Motor neuron (in vitro differentiated cells): Measurements from ENCODE around the gene NAT9. TPM values are rescaled to one million over a fixed set of nuclear protein-coding genes. Genes with fewer than 3 reads are reported as not detected.

Experiments
- ATAC-seq, 8 experiments: fragments of 200-7000 bp; cut with Tn5 transposase; replicated peaks in 6 of 8; 2 replicates each; pipeline ENCODE4 v1.8.0; 2021; ENCODE audit warnings: mild to moderate bottlenecking in 8 of 8, moderate library complexity in 8 of 8
- H3K27ac ChIP-seq, 2 donors: fragments of 250-450 bp; sonication (Bioruptor Pico); 2 replicates each; pipeline ENCODE4 v1.9.0; 2021; ENCODE audit warnings: antibody characterized with exemption in 2 of 2, mild to moderate bottlenecking in 2 of 2, moderate library complexity in 1 of 2
- H3K4me1 ChIP-seq, 2 donors: fragments of 250-450 bp; sonication (Bioruptor Pico); replicated peaks in 1 of 2; 2 replicates each; pipeline ENCODE4 v1.6.1; 2021; ENCODE audit warnings: antibody characterized with exemption in 2 of 2, mild to moderate bottlenecking in 2 of 2, moderate library complexity in 1 of 2
- H3K4me3 ChIP-seq, 5 donors: fragments of 250-450 bp; sonication (Bioruptor Pico); 2 replicates each; pipeline ENCODE4 v1.9.0; 2021; ENCODE audit warnings: antibody characterized with exemption in 5 of 5, mild to moderate bottlenecking in 5 of 5, moderate library complexity in 4 of 5
- WGBS, 10 experiments: fragments of 450-650 bp; shearing (Covaris generic); methylation state at CpG; one replicate each; pipeline ENCODE4 v1.0.0; 2022; 5-methylcytosine and 5-hydroxymethylcytosine counted together
- in situ Hi-C, 9 experiments: fragments of 400-800 bp; cut with MboI; loops; one replicate each; pipeline ENCODE4 v1.15.0; 2021; ENCODE audit warnings: low sequenced_read_pairs in 9 of 9, low pct_unique_long_range_greater_than_20kb in 2 of 9; ENCODE audit not compliant: unreplicated experiment in 9 of 9
- total RNA-seq, 8 experiments: library from RNA; unstranded; fragments of 300-600 nt; gene quantifications; 2 replicates each; pipeline versions ENCODE4 v1.2.3 to v1.2.4, GENCODE V29; 2022

Gene NAT9
- total RNA-seq, 8 experiments from 2014 or later = 41.6 to 97.1 (median 46.2) TPM

DNA sequence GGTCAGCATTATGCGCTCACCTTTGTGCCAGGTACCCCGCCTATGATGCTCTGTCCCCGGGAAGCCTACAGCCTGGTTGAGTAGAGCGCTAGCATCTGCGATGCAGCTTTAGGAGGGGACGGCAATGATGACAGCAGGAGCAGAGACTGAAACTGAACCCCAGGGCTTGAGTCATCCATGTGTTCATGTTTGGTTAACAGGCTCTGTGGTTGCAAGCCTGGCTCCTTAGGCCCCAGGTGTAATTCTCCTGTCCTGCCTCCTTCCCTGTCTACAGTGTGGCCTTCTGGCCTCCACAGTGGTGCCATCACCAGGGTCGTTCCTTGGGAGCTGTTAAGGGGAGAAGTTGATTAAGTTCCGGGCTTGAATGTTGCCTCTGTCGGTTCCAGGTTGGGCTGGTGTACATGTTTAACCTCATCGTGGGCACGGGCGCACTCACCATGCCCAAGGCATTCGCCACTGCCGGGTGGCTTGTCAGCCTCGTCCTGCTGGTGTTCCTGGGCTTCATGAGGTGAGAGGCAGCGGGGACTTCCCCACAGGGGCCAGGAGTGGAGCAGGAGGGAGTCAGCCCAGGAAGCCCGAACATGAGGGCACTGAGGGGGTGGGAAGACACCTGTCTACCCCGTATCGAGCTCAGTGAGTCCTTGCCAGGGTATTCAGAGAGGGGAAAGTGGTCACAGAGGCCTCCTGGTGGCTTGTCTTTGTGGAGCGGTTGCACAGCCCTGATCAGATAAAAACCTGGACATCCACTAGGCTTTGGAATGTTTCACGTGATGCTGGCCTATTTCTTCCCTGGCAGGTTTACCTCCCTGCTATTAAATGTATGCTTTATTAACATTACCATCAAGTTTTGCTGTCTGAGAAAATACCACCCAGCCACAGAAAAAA, 9.2 kb upstream of the NAT9 start:
- no peak for ATAC-seq
- peaks cover 5 to 10% of the 10 kb centered on the region in 2 donors for H3K4me1 ChIP-seq
- in situ Hi-C loops = no loop called here
- 81 to 100% (median 93%) methylated on average over 2 to 18 of the region's 21 CpGs; no CpG with 5 or more reads in 1 of the 10 experiments for WGBS, 10 experiments
- H3K4me3 ChIP-seq = no peak overlapping the region
- H3K27ac ChIP-seq = no peak overlapping the region

DNA sequence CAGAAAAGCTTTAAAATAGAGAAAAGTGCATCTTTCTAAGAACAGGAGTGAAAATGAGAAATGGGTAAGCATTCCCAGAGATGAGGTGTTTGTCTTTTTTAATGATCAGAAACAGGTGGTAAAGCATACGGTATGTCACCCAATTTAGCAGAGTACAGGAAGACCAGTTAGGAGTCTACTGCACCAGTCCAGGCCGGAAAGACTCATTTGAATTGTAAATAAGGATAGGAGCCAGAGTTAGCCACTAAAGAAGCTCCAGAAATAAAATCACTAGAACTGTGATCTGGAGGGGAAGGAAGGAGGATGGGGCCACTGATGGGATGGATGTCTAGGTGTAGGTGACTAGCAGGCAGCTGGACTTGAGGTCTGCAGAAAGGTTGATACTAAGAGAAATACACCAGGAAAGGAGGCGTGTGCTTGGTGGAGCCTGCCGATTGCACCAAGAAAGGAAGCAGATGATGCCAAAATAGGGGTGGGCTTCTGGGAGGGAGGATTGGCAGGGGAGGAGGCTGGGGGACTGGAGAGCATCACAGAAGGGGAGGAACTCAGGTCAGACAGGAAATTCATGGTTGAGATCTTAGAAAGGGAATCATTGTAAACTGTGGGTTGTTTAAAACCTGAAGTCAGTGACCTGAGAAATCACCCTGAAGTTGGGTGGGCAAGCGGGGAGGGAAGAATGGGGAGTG, 8.1 kb upstream of the NAT9 start:
- ATAC-seq = peak in 4 of 8 experiments; percentile 51 to 62 (median 52)
- WGBS, 10 experiments = 46 to 92% (median 66%) methylated on average over 1 to 4 of the region's 5 CpGs
- in situ Hi-C loops = no loop called here
- peaks cover 5 to 10% of the 10 kb centered on the region in 2 donors for H3K4me1 ChIP-seq
- H3K4me3 ChIP-seq = no peak overlapping the region
- no peak overlapping the region for H3K27ac ChIP-seq

DNA sequence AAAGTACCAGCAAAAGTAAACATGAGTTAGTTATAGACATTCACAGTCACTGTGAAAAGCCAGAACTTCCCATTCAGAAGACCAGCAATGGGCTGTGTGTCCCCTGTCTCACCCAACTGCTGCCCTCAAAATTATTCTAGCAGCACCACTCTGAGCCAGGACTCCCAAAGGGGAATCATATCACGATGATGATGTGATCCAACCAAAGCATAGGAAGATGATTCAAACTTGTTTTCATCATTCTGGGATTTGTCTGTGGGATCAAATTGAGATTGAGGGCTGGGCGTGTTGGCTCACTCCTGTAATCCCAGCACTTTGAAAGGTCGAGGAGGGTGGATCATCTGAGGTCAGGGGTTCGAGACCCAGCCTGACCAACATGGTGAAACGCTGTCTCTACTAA, 6.4 kb upstream of the NAT9 start:
- in situ Hi-C loops = no loop called here
- H3K4me3 ChIP-seq = no peak overlapping the region
- 90 to 98% (median 94%) methylated on average over 2 to 5 of the region's 5 CpGs; no CpG with 5 or more reads in 5 of the 10 experiments for WGBS, 10 experiments
- H3K4me1 ChIP-seq = peaks cover 6 to 10% of the 10 kb centered on the region in 2 donors
- no peak overlapping the region for H3K27ac ChIP-seq
- ATAC-seq = no peak

DNA sequence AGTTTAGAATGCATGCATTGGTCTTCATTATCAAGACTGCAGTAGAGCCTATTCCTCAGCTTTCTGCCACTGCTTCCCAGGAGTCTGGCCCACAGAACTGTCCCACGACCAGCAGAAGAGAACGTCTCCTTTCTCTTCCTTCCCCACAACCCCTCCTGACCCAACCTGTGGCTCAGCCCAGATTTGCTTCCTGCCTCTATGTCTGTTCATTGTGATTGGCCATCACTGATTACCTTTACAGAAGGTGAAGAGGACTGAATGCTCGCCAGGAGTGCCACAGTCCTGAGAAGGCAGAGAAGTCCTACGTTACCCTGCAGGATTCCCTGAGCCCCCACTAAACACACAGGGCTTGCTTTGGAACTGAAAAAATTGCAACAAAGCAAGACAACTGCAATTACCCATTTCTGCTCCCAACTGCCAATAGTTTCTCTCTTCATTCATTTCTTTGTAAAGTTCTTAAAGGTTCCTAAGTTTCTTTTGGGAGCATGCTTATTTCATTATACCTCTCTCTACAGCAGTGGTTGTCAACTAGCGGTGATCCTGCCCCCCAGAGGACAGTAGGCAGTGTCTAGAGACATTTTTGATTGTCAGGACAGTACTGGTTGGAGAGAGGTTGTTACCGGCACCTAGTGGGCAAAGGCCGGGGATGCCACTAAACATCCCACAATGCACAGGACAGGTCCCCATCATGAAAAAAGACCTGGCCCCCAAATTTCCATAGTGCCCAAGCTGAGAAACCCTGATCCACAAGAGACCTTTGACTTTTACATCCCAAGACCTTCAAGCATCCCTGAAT, 4.5 kb upstream of the NAT9 start:
- in situ Hi-C loops = no loop called here
- WGBS, 10 experiments = 39 to 95% (median 74%) methylated on average over 1 to 6 of the region's 7 CpGs; no CpG with 5 or more reads in 1 of the 10 experiments
- peak in 2 of 8 experiments; percentile 2 to 5 for ATAC-seq
- Histone ChIP-seq H3K4me1 (peaks cover 13 to 17% of the 10 kb centered on the region in 2 donors), H3K27ac (no peak overlapping the region), H3K4me3 (no peak overlapping the region)

DNA sequence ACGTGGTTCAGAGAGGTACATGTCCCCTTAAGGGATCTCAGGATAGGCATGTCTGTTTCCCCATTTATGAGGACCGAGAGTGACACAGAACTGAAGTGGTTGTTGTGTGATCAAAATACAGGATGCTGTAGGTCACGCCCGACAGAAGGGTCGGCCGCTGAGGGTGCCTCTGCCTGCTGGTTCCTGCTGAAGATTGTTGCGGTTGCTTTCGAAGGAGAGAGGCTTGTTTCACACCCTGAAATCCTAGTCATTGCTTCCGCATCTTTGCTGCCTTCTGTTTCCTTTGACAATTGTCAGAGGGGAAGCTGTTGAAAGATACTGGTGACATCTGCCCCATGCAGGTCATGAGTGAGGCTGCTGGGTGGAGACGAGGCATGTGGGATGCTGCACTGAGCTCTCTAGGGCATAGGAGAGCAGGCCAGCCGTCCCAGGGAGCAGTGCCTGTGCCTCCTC, 3.8 kb upstream of the NAT9 start:
- 17 to 96% (median 74%) methylated on average over 1 to 6 of the region's 11 CpGs; no CpG with 5 or more reads in 2 of the 10 experiments for WGBS, 10 experiments
- H3K4me3 ChIP-seq = no peak overlapping the region
- no peak for ATAC-seq
- no peak overlapping the region for H3K27ac ChIP-seq
- peaks cover 19 to 22% of the 10 kb centered on the region in 2 donors for H3K4me1 ChIP-seq
- in situ Hi-C loops = no loop called here

DNA sequence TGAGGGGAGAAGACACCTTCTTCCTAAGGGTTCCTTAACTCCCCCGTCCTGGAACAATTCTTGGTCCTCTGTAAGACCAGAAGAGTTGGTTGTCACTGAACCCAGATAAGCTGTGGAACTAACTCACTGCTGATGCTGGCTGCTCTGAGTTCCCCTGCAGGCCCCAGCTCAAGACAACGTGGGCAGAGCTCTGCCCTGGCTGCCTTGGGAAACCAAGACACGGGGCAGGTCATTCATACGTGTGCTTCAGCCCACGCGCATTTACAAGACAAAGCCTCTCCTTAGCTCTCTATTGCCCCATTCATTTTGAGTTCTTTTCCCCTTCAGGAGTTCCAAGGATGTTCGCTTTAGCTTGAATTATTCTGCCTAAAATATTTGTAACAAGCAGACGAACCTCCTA, 3.4 kb upstream of the NAT9 start:
- Histone ChIP-seq H3K4me1 (peaks cover 21 to 23% of the 10 kb centered on the region in 2 donors), H3K4me3 (no peak overlapping the region), H3K27ac (no peak overlapping the region)
- WGBS, 10 experiments = 14 to 100% (median 77%) methylated on average over 1 to 7 of the region's 8 CpGs; no CpG with 5 or more reads in 1 of the 10 experiments
- no peak for ATAC-seq
- in situ Hi-C loops = no loop called here

DNA sequence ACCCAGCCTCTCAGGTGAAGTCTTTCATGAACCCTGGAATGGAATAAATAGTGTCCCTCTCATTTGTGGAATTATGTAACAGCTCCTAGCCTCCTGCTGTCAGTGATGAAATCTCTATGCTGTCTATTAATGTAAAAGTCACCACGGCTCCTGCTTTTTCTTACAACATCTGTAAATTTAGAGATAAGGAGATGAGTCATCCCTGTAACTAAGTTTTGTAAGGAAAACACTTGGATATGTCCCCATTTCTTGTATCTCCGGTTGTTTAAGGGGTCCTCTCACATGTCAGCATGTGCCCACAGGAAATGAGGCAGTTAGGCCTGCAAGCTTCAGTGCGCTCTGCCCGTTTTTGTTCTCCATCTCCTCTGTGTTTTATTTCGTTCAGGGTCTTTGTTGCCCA, 2.8 kb upstream of the NAT9 start:
- 17 to 78% (median 56%) methylated on average over 1 to 5 of the region's 5 CpGs; no CpG with 5 or more reads in 3 of the 10 experiments for WGBS, 10 experiments
- in situ Hi-C loops = no loop called here

DNA sequence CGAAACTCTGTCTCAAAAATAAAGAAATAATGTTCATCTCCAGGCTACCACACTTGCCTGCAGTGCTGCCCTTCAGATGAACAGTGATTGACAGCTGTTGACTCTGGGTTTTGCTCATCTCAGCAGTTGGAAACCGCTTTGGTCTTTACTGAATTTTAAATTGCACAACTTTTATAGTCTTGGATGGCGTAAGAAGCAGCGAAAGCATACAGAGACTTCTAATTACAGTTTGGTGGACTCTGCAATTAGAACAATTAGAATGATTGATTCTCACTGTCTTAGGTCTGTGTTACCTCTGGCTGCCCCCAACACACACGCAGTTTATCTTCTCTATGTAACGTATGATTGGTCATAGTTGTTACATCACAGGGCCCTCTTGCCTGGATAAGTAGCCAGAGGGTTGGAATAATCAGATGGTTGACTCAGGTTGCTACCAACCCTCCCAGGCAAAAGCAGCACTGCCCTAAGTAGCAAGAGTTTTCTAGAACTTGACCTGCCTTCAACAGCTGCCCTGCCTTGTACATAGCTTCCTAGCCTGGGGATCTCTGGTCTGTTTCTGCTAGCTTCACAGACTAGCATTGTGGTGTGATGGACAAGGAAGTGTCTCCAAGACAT, 1.9 kb upstream of the NAT9 start:
- 62 to 100% (median 95%) methylated on average over 1 to 6 of the region's 6 CpGs; no CpG with 5 or more reads in 1 of the 10 experiments for WGBS, 10 experiments
- Histone ChIP-seq H3K27ac (no peak overlapping the region), H3K4me3 (no peak overlapping the region), H3K4me1 (peaks cover 15 to 17% of the 10 kb centered on the region in 2 donors)
- ATAC-seq = no peak
- in situ Hi-C loops = no loop called here

More for the DNA sequence above, 2.8 kb upstream of the NAT9 start:
- H3K4me1 ChIP-seq = peaks cover 17% of the 10 kb centered on the region in 2 donors
- no peak overlapping the region for H3K27ac ChIP-seq
- no peak overlapping the region for H3K4me3 ChIP-seq
- no peak for ATAC-seq

DNA sequence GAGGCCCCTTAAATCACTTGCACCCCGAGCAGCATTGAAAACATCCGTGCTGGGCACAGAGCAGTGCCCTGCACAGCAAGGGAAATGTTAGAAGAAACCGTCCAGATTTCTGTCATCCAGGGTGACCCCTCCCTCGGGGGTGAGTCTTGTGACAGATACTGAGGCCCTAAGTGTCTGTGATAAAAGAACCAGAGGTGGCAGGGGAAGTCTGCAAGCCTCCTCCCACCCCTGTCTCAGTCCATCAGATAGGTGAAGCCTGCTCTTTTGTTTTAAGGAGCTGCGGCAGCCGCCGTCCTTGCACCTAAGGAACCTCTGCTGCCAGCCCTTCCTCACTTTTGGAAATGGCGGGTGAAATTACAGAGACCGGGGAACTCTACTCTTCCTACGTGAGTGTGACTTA, 845 bp upstream of the NAT9 start:
- Histone ChIP-seq H3K4me1 (peaks cover 15 to 17% of the 10 kb centered on the region in 2 donors), H3K4me3 (peak overlapping the region; percentile 64 to 87 (median 80)), H3K27ac (peak overlapping the region in 1 of 2 donors; percentile 72)
- in situ Hi-C loops = no loop called here
- peak in 1 of 8 experiments; percentile 4 for ATAC-seq
- WGBS, 10 experiments = 0 to 51% (median 37%) methylated on average over 2 to 6 of the region's 10 CpGs; no CpG with 5 or more reads in 2 of the 10 experiments

DNA sequence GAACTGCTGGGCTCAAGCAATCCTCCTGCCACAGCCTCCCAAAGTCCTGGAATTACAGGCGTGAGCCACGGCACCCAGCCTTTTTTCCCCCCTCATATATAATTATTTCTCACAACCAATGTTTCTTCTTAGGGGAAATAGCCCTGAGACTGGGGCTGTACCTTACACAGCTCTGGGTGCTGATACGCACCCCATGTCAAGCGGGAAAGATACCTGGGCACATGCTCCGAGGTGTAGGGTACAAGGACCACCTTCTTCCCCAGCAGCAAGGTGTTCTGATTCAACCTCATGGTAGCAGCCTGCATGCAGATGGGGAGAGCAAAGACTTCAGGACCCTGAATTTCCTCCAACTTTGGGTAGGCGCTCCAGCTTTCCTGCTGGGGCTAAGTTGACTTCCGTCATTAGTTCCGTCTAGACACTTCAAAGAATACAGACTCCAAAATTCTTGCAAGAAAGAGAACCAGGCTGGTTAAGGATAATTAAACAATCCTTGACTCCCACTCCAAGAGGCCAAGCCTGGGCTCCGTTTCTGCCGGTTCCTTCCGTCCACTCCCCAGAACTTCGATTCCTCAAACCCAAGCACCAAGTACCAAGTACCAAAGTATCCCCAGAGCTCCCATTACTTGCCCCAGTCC, 619 bp downstream of the NAT9 start:
- Histone ChIP-seq H3K4me3 (peak overlapping the region; percentile 64 to 87 (median 80)), H3K27ac (peak overlapping the region; percentile 80 to 86), H3K4me1 (peaks cover 15 to 17% of the 10 kb centered on the region in 2 donors)
- ATAC-seq = peak in 2 of 8 experiments; percentile 9 to 13
- in situ Hi-C loops = no loop called here
- 0 to 80% (median 28%) methylated on average over 1 to 10 of the region's 12 CpGs; no CpG with 5 or more reads in 4 of the 10 experiments for WGBS, 10 experiments

DNA sequence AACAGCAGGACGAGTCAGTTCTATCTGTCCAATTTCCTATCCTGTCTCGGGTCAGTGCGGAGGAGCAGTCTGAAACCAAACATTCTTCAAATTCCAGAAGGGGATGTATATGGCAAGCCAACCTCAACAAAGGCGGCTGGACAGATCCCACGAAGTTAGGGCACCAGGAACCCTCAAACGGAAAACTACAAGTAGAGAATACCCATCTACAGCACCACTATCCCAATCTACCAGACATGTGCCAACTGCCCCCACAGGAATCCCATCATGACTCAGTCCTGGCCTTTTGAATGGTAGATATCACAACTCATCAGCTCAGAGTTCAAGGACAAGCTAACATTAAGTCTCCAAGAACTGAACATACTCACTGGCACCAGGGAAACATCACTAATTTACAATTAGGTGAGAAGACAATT, 2.3 kb downstream of the NAT9 start:
- in situ Hi-C loops = loop anchor here in 1 of 9 experiments (25.0 kb wide), 1 partner anchor 88 kb away; the partner anchor contains the start of genes FDXR and GRIN2C

More for the DNA sequence above, 2.3 kb downstream of the NAT9 start:
- WGBS, 10 experiments = 0 to 92% (median 83%) methylated on average over 1 to 6 of the region's 6 CpGs; no CpG with 5 or more reads in 4 of the 10 experiments
- ATAC-seq = no peak
- no peak overlapping the region for H3K27ac ChIP-seq
- H3K4me1 ChIP-seq = peaks cover 15 to 17% of the 10 kb centered on the region in 2 donors
- no peak overlapping the region for H3K4me3 ChIP-seq
